B cell (primary cell): ENCODE data around the gene CADM1. TPM values are rescaled to one million over a fixed set of nuclear protein-coding genes. Genes with fewer than 3 reads are reported as not detected.

Experiments
- ATAC-seq: fragments of 200-7000 bp; cut with Tn5 transposase; one replicate; pipeline ENCODE4 v1.10.0; 2021; ENCODE audit warnings: low read depth, mild to moderate bottlenecking, moderate number of reproducible peaks, moderate library complexity
- CTCF ChIA-PET: fragments of 350-600 bp; sonication (Branson Sonifier 250); formaldehyde crosslinking; loops from one replicate; lab custom pipeline; 2021; ENCODE audit warnings: antibody characterized with exemption, inconsistent platforms; lab: Charles Lee
- POLR2A ChIA-PET: fragments of 350-600 bp; sonication (Branson Sonifier 250); formaldehyde crosslinking; loops from one replicate; lab custom pipeline; 2021; ENCODE audit warnings: antibody characterized with exemption; lab: Charles Lee
- DNase-seq: peaks from one replicate; pipeline ENCODE4 v3.0.0; 2013
- H2AFZ ChIP-seq: 2 replicates; pipeline ENCODE4 v1.6.1; 2012; ENCODE audit warnings: mild to moderate bottlenecking, low read depth, low read length; ENCODE audit not compliant: insufficient read depth, poor library complexity, severe bottlenecking
- H3K27ac ChIP-seq, 2 donors: 1 replicate in 1 of 2; 2 replicates in 1 of 2; pipeline ENCODE4 v1.5.1; 2012 to 2013; ENCODE audit warnings: low read length in 2 of 2, mild to moderate bottlenecking in 2 of 2, moderate library complexity in 1 of 2
- H3K27me3 ChIP-seq, 4 experiments: fragments of 200-600 bp in 1 of 4; sonication (generic) in 1 of 4; replicated peaks in 1 of 4; 1 replicate in 2 of 4; 2 replicates in 2 of 4; pipeline versions ENCODE4 v1.6.1 to v1.7.0; 2013 to 2016; ENCODE audit warnings: low read length in 3 of 4, mild to moderate bottlenecking in 2 of 4, mixed read lengths in 1 of 4, moderate library complexity in 1 of 4; ENCODE audit not compliant: insufficient read depth in 4 of 4, control insufficient read depth in 3 of 4; ENCODE audit errors: control extremely low read depth in 1 of 4
- H3K36me3 ChIP-seq, 2 experiments: replicated peaks in 1 of 2; 1 replicate in 1 of 2; 2 replicates in 1 of 2; pipeline versions ENCODE4 v1.6.1 to v1.7.1; 2013; ENCODE audit warnings: low read length in 1 of 2; ENCODE audit not compliant: insufficient read depth in 2 of 2, control insufficient read depth in 1 of 2; ENCODE audit errors: control extremely low read depth in 1 of 2, extremely low read depth in 1 of 2
- H3K4me1 ChIP-seq, 2 donors: fragments of 200-600 bp in 1 of 2; sonication (generic) in 1 of 2; 1 replicate in 1 of 2; 2 replicates in 1 of 2; pipeline versions ENCODE4 v1.5.1 to v1.6.1; 2013 to 2017; ENCODE audit warnings: low read length in 2 of 2; ENCODE audit not compliant: control insufficient read depth in 2 of 2, insufficient read depth in 2 of 2
- H3K4me2 ChIP-seq: replicated peaks from 2 replicates; pipeline ENCODE3; 2012; ENCODE audit warnings: mild to moderate bottlenecking, low read depth, low read length; ENCODE audit not compliant: poor library complexity, severe bottlenecking
- H3K4me3 ChIP-seq, 5 experiments: fragments of 200-600 bp in 1 of 5; sonication (generic) in 1 of 5; 1 replicate in 3 of 5; 2 replicates in 2 of 5; pipeline versions ENCODE4 v1.5.1 to v1.7.0; 2011 to 2016; ENCODE audit warnings: low read length in 4 of 5, mild to moderate bottlenecking in 4 of 5, low read depth in 2 of 5, control low read depth in 1 of 5, moderate library complexity in 1 of 5; ENCODE audit not compliant: insufficient read depth in 1 of 5; ENCODE audit errors: control extremely low read depth in 1 of 5, extremely low read depth in 1 of 5
- H3K79me2 ChIP-seq: fragments of 200-600 bp; sonication (generic); one replicate; pipeline ENCODE4 v1.6.0; 2016; ENCODE audit warnings: low read length; ENCODE audit not compliant: control insufficient read depth, insufficient read depth
- H3K9ac ChIP-seq: fragments of 200-600 bp; sonication (generic); 2 replicates; pipeline ENCODE4 v1.6.1; 2017; ENCODE audit warnings: mild to moderate bottlenecking, low read length, moderate library complexity
- H3K9me3 ChIP-seq, 3 donors: one replicate each; pipeline versions ENCODE4 v1.6.1 to v1.7.1; 2013; ENCODE audit warnings: low read length in 2 of 3; ENCODE audit not compliant: control insufficient read depth in 2 of 3, insufficient read depth in 1 of 3; ENCODE audit errors: control extremely low read depth in 1 of 3
- H4K20me1 ChIP-seq: 2 replicates; pipeline ENCODE4 v1.6.0; 2012; ENCODE audit warnings: mild to moderate bottlenecking, low read length; ENCODE audit not compliant: insufficient read depth, control insufficient read depth, poor library complexity, severe bottlenecking
- H3K27ac Mint-ChIP-seq: one replicate; pipeline ENCODE4 v1.8.0; 2021; ENCODE audit warnings: mixed read lengths
- H3K27me3 Mint-ChIP-seq: one replicate; pipeline ENCODE4 v1.8.0; 2021; ENCODE audit warnings: mixed read lengths
- H3K4me1 Mint-ChIP-seq: one replicate; pipeline ENCODE4 v1.8.0; 2021; ENCODE audit warnings: mixed read lengths
- H3K4me3 Mint-ChIP-seq: one replicate; pipeline ENCODE4 v1.8.0; 2021; ENCODE audit warnings: mixed read lengths
- H3K9me3 Mint-ChIP-seq: one replicate; pipeline ENCODE4 v1.8.0; 2022; ENCODE audit warnings: mixed read lengths; ENCODE audit not compliant: insufficient read depth
- CTCF ChIP-seq: fragments of 200-600 bp; IDR thresholded peaks from one replicate; pipeline ENCODE4 v1.8.0; 2022; ENCODE audit warnings: antibody characterized with exemption, mild to moderate bottlenecking
- EZH2 ChIP-seq: IDR thresholded peaks from 2 replicates; pipeline ENCODE4 v1.6.1; 2012; ENCODE audit warnings: borderline replicate concordance, low read depth, mild to moderate bottlenecking, moderate library complexity, low read length; ENCODE audit not compliant: insufficient read depth, poor library complexity, severe bottlenecking
- WGBS: methylation state at CpG from one replicate; pipeline ENCODE4 v1.1.5; 2013; ENCODE audit warnings: missing lambda C conversion rate; ENCODE audit not compliant: insufficient coverage; 5-methylcytosine and 5-hydroxymethylcytosine counted together
- intact Hi-C: fragments of 100-400 bp; cut with micrococcal nuclease; formaldehyde crosslinking; loops from one replicate; pipeline ENCODE4 v1.10.0; 2022
- polyA plus RNA-seq: library from polyadenylated mRNA; depleted of rRNA; stranded (reverse); fragments of >200 nt; gene quantifications from 2 replicates; pipeline ENCODE4 v1.2.3, GENCODE V29; 2012
- total RNA-seq, 2 donors: library from RNA; stranded (reverse); fragments of 120-200 nt in 1 of 2; gene quantifications; 1 replicate in 1 of 2; 2 replicates in 1 of 2; pipeline versions ENCODE4 v1.2.3 to v1.2.4, GENCODE V29; 2013 to 2022

Gene CADM1
- total and polyA plus RNA-seq, 2 donors (not counting 1 experiment from before 2014, with no cell fraction given), result 0.43 to 0.49 TPM

GRCh38 chr11:115470928-115471327 lies 33.3 kb downstream of the CADM1 start:
- no peaks in the 10 kb centered on the region for H3K9me3 ChIP-seq
- H3K4me3 ChIP-seq, result no peak overlapping the region
- ChIA-PET POLR2A (no interaction called here), CTCF (no interaction called here)
- no peaks in the 10 kb centered on the region for H3K36me3 ChIP-seq
- DNase-seq (no peak), ATAC-seq (no peak)
- no peak overlapping the region for H3K9ac ChIP-seq
- H3K79me2 ChIP-seq, result no peaks in the 10 kb centered on the region
- H3K27ac ChIP-seq, result no peak overlapping the region
- WGBS, result 83% methylated on average over 1 of the region's 3 CpGs
- no peak overlapping the region for H2AFZ ChIP-seq
- Mint-ChIP-seq H3K4me3 (no peak overlapping the region), H3K4me1 (peaks cover 2% of the 10 kb centered on the region), H3K27me3 (peaks cover 3% of the 10 kb centered on the region), H3K9me3 (no peaks in the 10 kb centered on the region), H3K27ac (no peak overlapping the region)
- intact Hi-C loops, result no loop called here
- TF ChIP-seq CTCF (no peak), EZH2 (no peak)
- H3K4me2 ChIP-seq, result no peak overlapping the region
- H4K20me1 ChIP-seq, result no peaks in the 10 kb centered on the region
- H3K4me1 ChIP-seq, result no peaks in the 10 kb centered on the region
- no peaks in the 10 kb centered on the region for H3K27me3 ChIP-seq

GRCh38 chr11:115469361-115469760 lies 34.9 kb downstream of the CADM1 start:
- intact Hi-C loops, result no loop called here
- Histone ChIP-seq H3K9me3 (no peaks in the 10 kb centered on the region), H3K4me2 (no peak overlapping the region), H3K27me3 (no peaks in the 10 kb centered on the region), H3K36me3 (no peaks in the 10 kb centered on the region), H3K4me3 (no peak overlapping the region), H3K27ac (no peak overlapping the region), H4K20me1 (no peaks in the 10 kb centered on the region), H3K9ac (no peak overlapping the region), H3K4me1 (no peaks in the 10 kb centered on the region), H2AFZ (no peak overlapping the region), H3K79me2 (no peaks in the 10 kb centered on the region)
- Mint-ChIP-seq H3K9me3 (no peaks in the 10 kb centered on the region), H3K4me1 (peaks cover 2% of the 10 kb centered on the region), H3K27ac (no peak overlapping the region), H3K4me3 (no peak overlapping the region), H3K27me3 (peaks cover 3% of the 10 kb centered on the region)
- ATAC-seq, result no peak
- WGBS, result 100% methylated on average over 1 of the region's 3 CpGs
- ChIA-PET CTCF (no interaction called here), POLR2A (no interaction called here)
- TF ChIP-seq CTCF (no peak), EZH2 (no peak)
- DNase-seq, result no peak
